Suprapubic skin (tissue), 4 donors: ENCODE data around the gene PTPRN2. TPM values are rescaled to one million over a fixed set of nuclear protein-coding genes. Genes with fewer than 3 reads are reported as not detected.
A peak's percentile ranks its signal among the peaks of the same experiment; 100 is the strongest.

ENCODE experiments used
- DNase-seq, 2 donors: peaks; one replicate each; pipeline ENCODE4 v3.0.0-alpha.2; 2019; ENCODE audit warnings: low spot score in 2 of 2
- H3K27ac ChIP-seq: fragments of 200-600 bp; sonication (generic); one replicate; pipeline ENCODE4 v1.5.1; 2019
- H3K27me3 ChIP-seq: fragments of 200-600 bp; sonication (generic); one replicate; pipeline ENCODE4 v1.5.1; 2019
- H3K36me3 ChIP-seq: fragments of 200-600 bp; sonication (generic); one replicate; pipeline ENCODE4 v1.5.1; 2019
- H3K4me1 ChIP-seq: fragments of 200-600 bp; sonication (generic); one replicate; pipeline ENCODE4 v1.5.1; 2019
- H3K4me3 ChIP-seq: fragments of 200-600 bp; sonication (generic); one replicate; pipeline ENCODE4 v1.5.1; 2019; ENCODE audit warnings: mild to moderate bottlenecking
- H3K9me3 ChIP-seq: fragments of 200-600 bp; sonication (generic); one replicate; pipeline ENCODE4 v1.5.1; 2019
- EP300 ChIP-seq: sonication (generic); formaldehyde crosslinking; IDR thresholded peaks from one replicate; pipeline ENCODE4 v1.6.1; 2017; ENCODE audit warnings: antibody characterized with exemption
- POLR2A ChIP-seq, 2 donors: fragments of 450-650 bp; IDR thresholded peaks; one replicate each; pipeline ENCODE4 v1.6.1; 2017; ENCODE audit warnings: antibody characterized with exemption in 2 of 2, mild to moderate bottlenecking in 2 of 2, moderate library complexity in 2 of 2
- POLR2AphosphoS5 ChIP-seq, 3 donors: sonication (generic); formaldehyde crosslinking; IDR thresholded peaks; one replicate each; pipeline ENCODE4 v1.6.1; 2017; ENCODE audit warnings: antibody characterized with exemption in 3 of 3
- WGBS: methylation state at CpG from one replicate; pipeline ENCODE4 v1.1.5; 2018; 5-methylcytosine and 5-hydroxymethylcytosine counted together
- total RNA-seq, 4 donors: library from RNA; depleted of rRNA; stranded (reverse); fragments of >200 nt; gene quantifications; one replicate each; pipeline ENCODE4 v1.1.0, GENCODE V29; 2016
- TF ChIP-seq, protein P1 (sequence below), 2 donors: fragments of 200-600 bp in 1 of 2; fragments of 450-650 bp in 1 of 2; sonication (generic) in 1 of 2; IDR thresholded peaks; one replicate each; pipeline ENCODE4 v1.5.1; 2016 to 2019; ENCODE audit warnings: antibody characterized with exemption in 2 of 2, mild to moderate bottlenecking in 1 of 2, moderate library complexity in 1 of 2

The PTPRN2 gene
- total RNA-seq, 4 donors from 2014 or later = 0.23 to 1.8 (median 1.3) TPM

GRCh38 chr7:157526913-157527634, 1060.5 kb downstream of the PTPRN2 start:
- Histone ChIP-seq H3K4me1 (no peaks in the 10 kb centered on the region), H3K4me3 (no peak overlapping the region), H3K36me3 (no peaks in the 10 kb centered on the region), H3K27me3 (peaks cover 23% of the 10 kb centered on the region), H3K27ac (no peak overlapping the region), H3K9me3 (no peaks in the 10 kb centered on the region)
- TF ChIP-seq POLR2A (IDR thresholded peaks at IDR 0.05) (no peak), POLR2AphosphoS5 (IDR thresholded peaks at IDR 0.05) (no peak), EP300 (no peak)
- TF ChIP-seq, protein P1, sequence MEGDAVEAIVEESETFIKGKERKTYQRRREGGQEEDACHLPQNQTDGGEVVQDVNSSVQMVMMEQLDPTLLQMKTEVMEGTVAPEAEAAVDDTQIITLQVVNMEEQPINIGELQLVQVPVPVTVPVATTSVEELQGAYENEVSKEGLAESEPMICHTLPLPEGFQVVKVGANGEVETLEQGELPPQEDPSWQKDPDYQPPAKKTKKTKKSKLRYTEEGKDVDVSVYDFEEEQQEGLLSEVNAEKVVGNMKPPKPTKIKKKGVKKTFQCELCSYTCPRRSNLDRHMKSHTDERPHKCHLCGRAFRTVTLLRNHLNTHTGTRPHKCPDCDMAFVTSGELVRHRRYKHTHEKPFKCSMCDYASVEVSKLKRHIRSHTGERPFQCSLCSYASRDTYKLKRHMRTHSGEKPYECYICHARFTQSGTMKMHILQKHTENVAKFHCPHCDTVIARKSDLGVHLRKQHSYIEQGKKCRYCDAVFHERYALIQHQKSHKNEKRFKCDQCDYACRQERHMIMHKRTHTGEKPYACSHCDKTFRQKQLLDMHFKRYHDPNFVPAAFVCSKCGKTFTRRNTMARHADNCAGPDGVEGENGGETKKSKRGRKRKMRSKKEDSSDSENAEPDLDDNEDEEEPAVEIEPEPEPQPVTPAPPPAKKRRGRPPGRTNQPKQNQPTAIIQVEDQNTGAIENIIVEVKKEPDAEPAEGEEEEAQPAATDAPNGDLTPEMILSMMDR (IDR thresholded peaks at IDR 0.05) = no peak
- peak in 1 of 2 donors; percentile 47 for DNase-seq
- 72% methylated on average over 21 of the region's 23 CpGs for WGBS

DNA sequence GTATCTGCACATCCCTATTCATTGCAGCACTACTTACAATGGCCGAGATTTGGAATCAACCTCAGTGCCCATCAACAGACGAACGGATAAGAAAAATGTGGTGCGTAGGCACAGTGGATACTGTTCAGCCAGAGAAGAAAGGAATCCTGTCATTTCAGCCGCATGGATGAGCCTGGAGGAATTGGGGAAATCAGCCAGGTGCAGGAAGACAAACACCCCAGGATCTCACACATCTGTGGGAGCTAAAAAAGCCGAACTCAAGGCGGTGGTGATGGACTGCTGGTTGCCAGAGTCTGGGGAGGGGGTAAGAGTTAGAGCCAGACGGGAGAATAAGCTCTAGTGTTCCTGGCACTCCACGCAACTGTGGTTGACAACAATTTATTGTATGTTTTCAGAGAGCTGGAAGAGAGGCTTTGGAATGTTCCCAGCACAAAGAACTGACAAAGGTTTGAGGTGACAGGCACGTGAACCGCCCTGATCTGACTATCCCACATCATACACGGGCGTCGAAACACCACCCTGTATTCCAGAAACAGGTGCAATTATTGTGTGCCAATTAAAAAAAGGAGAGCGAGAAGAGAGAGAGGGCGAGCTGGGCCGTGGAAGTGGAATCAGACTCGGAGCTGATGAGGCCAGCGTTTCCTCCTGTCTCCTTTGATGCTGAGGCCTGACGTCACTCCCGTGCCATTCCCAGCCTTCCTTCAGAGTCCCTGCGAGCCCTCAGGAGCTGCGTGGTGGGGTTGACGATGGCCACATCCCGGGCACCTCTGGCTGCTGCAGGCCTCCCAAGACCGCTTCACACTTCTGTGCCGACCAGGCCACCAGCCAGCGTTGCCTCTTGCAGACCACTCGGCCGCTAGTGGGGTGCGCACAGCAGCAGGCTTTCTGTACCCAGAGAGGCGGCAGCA, 1061.4 kb downstream of the PTPRN2 start:
- no peak for TF ChIP-seq EP300
- TF ChIP-seq POLR2AphosphoS5 (IDR thresholded peaks at IDR 0.05) = no peak
- TF ChIP-seq POLR2A (IDR thresholded peaks at IDR 0.05) = no peak
- TF ChIP-seq, protein P1 (IDR thresholded peaks at IDR 0.05) = no peak
- 57% methylated on average over 29 of the region's 32 CpGs for WGBS
- Histone ChIP-seq H3K4me3 (no peak overlapping the region), H3K9me3 (no peaks in the 10 kb centered on the region), H3K27ac (no peak overlapping the region), H3K36me3 (no peaks in the 10 kb centered on the region), H3K4me1 (no peaks in the 10 kb centered on the region), H3K27me3 (peaks cover 23% of the 10 kb centered on the region)
- peak in 1 of 2 donors; percentile 62 for DNase-seq

DNA sequence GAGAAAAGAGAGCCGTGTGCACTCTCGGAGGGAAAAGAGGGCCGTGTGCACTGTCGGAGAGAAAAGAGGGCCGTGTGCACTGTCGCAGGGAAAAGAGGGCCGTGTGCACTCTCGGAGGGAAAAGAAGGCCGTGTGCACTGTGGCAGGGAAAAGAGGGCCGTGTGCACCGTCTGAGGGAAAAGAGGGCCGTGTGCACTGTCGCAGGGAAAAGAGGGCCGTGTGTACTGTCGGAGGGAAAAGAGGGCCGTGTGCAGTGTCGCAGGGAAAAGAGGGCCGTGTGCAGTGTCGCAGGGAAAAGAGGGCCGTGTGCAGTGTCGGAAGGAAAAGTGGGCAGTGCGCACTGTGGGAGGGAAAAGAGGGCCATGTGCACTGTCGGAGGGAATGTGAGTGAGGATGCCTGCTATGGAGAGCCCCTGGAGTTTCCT, 1062.1 kb downstream of the PTPRN2 start:
- H3K27me3 ChIP-seq = peaks cover 23% of the 10 kb centered on the region
- no peaks in the 10 kb centered on the region for H3K4me1 ChIP-seq
- WGBS = 89% methylated on average over 23 of the region's 23 CpGs
- H3K36me3 ChIP-seq = no peaks in the 10 kb centered on the region
- no peak overlapping the region for H3K4me3 ChIP-seq
- TF ChIP-seq EP300 (no peak), POLR2A (IDR thresholded peaks at IDR 0.05) (no peak), POLR2AphosphoS5 (IDR thresholded peaks at IDR 0.05) (no peak)
- TF ChIP-seq, protein P1 (IDR thresholded peaks at IDR 0.05) = no peak
- no peak for DNase-seq
- no peak overlapping the region for H3K27ac ChIP-seq
- H3K9me3 ChIP-seq = no peaks in the 10 kb centered on the region

GRCh38 chr7:157524731-157525130, 1062.9 kb downstream of the PTPRN2 start:
- H3K4me1 ChIP-seq = no peaks in the 10 kb centered on the region
- TF ChIP-seq, protein P1 (IDR thresholded peaks at IDR 0.05) = no peak
- TF ChIP-seq POLR2A (IDR thresholded peaks at IDR 0.05) = no peak
- TF ChIP-seq POLR2AphosphoS5 (IDR thresholded peaks at IDR 0.05) = no peak
- TF ChIP-seq EP300 = no peak
- H3K9me3 ChIP-seq = no peaks in the 10 kb centered on the region
- H3K4me3 ChIP-seq = no peak overlapping the region
- DNase-seq = no peak
- H3K27ac ChIP-seq = no peak overlapping the region
- peaks cover 23% of the 10 kb centered on the region for H3K27me3 ChIP-seq
- H3K36me3 ChIP-seq = no peaks in the 10 kb centered on the region
- 95% methylated on average over 1 of the region's 1 CpG for WGBS
